Duodenal mucosa (tissue), 2 donors: ENCODE data around the gene RGL1.

Experiments used
- H3K27ac ChIP-seq: one replicate; pipeline ENCODE4 v1.7.0; 2013; ENCODE audit warnings: low read depth, low read length
- H3K27me3 ChIP-seq, 2 donors: one replicate each; pipeline ENCODE4 v1.7.0; 2013; ENCODE audit warnings: low read length in 2 of 2, control low read depth in 1 of 2; ENCODE audit not compliant: insufficient read depth in 2 of 2, control insufficient read depth in 1 of 2
- H3K36me3 ChIP-seq, 2 donors: one replicate each; pipeline ENCODE4 v1.7.0; 2013; ENCODE audit warnings: low read length in 2 of 2, control low read depth in 1 of 2; ENCODE audit not compliant: insufficient read depth in 2 of 2, control insufficient read depth in 1 of 2
- H3K4me1 ChIP-seq, 2 donors: one replicate each; pipeline ENCODE4 v1.7.0; 2013; ENCODE audit warnings: low read length in 2 of 2, control low read depth in 1 of 2; ENCODE audit not compliant: insufficient read depth in 2 of 2, control insufficient read depth in 1 of 2
- H3K4me3 ChIP-seq, 2 donors: one replicate each; pipeline ENCODE4 v1.7.0; 2013; ENCODE audit warnings: low read length in 2 of 2, low read depth in 1 of 2
- H3K9ac ChIP-seq, 2 donors: one replicate each; pipeline ENCODE4 v1.7.0; 2013; ENCODE audit warnings: low read length in 2 of 2, low read depth in 1 of 2
- H3K9me3 ChIP-seq, 2 donors: one replicate each; pipeline ENCODE4 v1.7.0; 2013; ENCODE audit warnings: low read length in 2 of 2, control low read depth in 1 of 2; ENCODE audit not compliant: control insufficient read depth in 1 of 2

Gene RGL1

DNA sequence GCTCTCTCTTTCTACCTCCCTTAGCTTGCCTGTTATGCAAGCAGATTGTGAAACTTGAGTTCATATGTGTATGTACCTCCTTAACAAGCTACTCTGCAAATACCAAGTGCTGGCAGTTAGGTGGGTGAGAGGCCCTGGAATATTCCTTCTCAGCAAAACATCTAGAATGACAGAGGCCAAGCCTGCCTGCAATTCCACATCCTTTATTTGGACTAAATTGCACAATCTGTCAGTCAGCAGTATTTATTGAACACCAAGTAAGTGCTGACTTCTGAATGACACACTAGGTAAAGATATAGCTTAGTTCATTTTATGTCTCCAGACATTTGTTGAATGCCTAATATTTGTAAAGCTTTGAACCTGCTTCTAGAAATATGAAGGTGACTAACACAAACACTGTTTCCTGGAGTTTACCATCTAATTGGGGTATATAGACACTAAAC, 87.5 kb downstream of the RGL1 start:
- Histone ChIP-seq H3K27me3 (no peaks in the 10 kb centered on the region), H3K9me3 (no peaks in the 10 kb centered on the region), H3K4me3 (no peak overlapping the region), H3K27ac (peak overlapping the region; percentile 8), H3K36me3 (peaks cover 0 to 17% of the 10 kb centered on the region in 2 donors), H3K9ac (no peak overlapping the region), H3K4me1 (no peaks in the 10 kb centered on the region)

DNA sequence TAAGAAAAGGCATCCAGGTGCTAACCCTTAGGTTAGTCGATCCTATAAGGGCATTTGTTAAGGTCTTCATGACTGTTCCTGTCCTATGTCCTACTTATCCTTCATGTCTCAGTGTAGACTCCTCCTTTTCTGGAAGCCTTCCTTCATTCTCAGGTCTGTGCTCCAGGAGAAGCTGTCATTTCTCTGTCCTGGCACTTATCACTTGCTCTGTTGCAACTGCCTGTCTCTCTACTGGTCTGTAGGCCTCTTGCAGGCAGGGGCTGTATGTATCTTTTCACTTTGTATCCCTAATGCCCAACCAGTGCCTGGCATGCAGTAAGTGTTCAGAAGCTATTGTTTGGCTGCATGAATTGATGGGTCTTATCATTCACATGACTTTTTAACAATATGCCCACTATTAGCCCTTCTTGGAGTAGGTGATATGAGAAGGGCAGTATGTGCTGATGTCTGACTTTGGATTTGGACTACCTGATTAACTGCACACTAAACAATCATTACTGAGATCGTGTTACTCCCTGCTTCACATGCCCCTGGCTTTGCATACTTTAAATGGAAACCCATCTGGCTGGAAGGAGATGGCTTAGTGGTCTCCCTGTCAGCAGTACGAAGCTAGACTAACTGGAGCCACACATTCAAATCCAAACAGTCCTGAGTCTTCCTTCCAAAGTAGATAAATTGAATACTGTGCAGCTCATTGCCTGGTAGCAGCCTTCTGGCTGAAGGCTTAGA, 88.8 kb downstream of the RGL1 start:
- H3K27ac ChIP-seq, result no peak overlapping the region
- H3K9me3 ChIP-seq, result no peaks in the 10 kb centered on the region
- H3K9ac ChIP-seq, result no peak overlapping the region
- no peaks in the 10 kb centered on the region for H3K4me1 ChIP-seq
- no peaks in the 10 kb centered on the region for H3K27me3 ChIP-seq
- H3K4me3 ChIP-seq, result no peak overlapping the region
- H3K36me3 ChIP-seq, result peaks cover 0 to 13% of the 10 kb centered on the region in 2 donors

DNA sequence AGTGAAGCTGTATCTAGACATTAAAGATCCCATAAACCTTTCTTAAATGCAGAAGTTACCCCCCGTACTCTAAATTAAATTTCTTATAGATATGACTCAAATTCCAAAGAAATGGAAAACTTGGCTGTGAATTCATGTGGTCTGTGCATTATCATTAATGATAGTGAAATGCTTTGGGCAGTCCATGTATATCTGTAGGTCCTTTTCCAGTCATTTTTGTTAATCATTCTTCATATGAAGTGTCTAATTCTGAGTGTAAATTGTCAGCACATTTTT, 89.3 kb downstream of the RGL1 start:
- Histone ChIP-seq H3K27ac (no peak overlapping the region), H3K9ac (no peak overlapping the region), H3K4me3 (no peak overlapping the region), H3K4me1 (no peaks in the 10 kb centered on the region), H3K9me3 (no peaks in the 10 kb centered on the region), H3K36me3 (peaks cover 0 to 8% of the 10 kb centered on the region in 2 donors), H3K27me3 (no peaks in the 10 kb centered on the region)

DNA sequence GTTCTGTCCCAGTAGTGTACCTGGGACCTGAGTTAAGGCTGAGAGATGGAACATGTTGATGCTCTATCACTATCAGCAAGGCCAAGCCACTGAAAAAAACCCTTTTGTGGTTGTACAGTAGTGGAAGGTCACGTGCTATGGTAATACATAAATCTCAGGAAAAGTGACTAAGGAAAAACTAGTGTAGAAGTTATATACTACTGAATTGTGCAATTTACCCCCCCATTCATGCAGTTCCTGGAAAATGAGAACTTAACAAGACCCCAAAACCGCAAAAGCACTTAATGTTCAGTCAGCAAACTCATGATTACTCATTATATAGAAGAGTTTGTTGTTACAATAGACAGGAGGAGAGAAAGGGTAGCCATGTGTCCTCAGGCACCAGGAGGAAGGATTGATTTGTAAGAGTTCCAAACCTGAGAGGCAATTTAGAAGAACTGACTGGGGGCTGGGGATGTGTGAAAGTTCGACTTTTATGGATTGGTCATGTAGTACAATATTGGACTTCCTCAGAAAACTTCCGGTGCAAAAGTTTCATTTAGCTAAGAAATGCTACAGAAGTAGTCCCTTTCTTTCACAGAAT, 91.6 kb downstream of the RGL1 start:
- Histone ChIP-seq H3K27ac (no peak overlapping the region), H3K4me1 (no peaks in the 10 kb centered on the region)

DNA sequence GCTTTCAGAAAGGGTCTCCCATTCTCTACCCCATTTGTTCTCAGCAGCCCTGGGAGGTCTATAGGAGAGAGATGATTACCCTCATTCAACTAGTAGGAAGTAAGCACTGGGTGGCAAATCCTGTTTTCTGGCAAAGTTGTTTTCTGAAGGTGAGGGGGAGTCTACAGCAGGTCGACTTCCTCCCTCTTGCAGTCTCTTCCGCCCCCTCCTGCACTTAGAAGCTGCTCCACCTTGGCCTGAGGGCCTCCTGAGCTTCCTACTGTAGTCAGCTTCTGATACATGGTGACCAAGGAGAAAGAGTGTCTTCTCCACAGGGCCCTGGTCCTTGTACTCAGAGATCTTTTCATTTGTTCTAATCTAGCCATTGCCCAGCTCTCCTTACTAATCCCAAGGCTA, 93.1 kb downstream of the RGL1 start:
- H3K36me3 ChIP-seq, result peaks cover 0 to 7% of the 10 kb centered on the region in 2 donors
- H3K4me1 ChIP-seq, result no peaks in the 10 kb centered on the region
- no peak overlapping the region for H3K9ac ChIP-seq
- no peaks in the 10 kb centered on the region for H3K9me3 ChIP-seq
- H3K4me3 ChIP-seq, result no peak overlapping the region
- H3K27me3 ChIP-seq, result no peaks in the 10 kb centered on the region
- no peak overlapping the region for H3K27ac ChIP-seq

More for the DNA sequence above, 91.6 kb downstream of the RGL1 start:
- H3K9me3 ChIP-seq, result no peaks in the 10 kb centered on the region
- H3K36me3 ChIP-seq, result peaks cover 0 to 7% of the 10 kb centered on the region in 2 donors
- no peak overlapping the region for H3K4me3 ChIP-seq
- no peak overlapping the region for H3K9ac ChIP-seq
- no peaks in the 10 kb centered on the region for H3K27me3 ChIP-seq

DNA sequence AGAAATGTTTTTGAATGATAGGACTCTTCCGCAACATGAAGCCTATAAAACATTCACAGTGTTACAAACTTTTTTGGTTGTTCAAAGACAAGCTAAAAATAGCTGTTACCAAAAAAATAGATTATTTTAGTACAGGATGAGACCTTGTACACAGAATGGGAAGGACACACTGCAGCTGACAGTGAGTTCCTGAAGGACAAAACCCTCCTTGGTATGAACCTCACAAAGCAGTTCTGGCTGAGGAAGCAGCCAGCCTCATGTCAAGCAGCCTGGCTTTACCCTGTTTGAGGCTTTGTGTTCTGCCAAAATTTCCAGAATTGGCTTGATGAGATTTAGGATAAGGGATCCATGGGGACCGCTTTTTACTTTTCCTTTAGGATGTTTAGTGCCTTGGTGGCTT, 93.7 kb downstream of the RGL1 start:
- Histone ChIP-seq H3K4me1 (no peaks in the 10 kb centered on the region), H3K27me3 (no peaks in the 10 kb centered on the region), H3K9me3 (no peaks in the 10 kb centered on the region), H3K4me3 (no peak overlapping the region), H3K9ac (no peak overlapping the region), H3K27ac (no peak overlapping the region), H3K36me3 (peaks cover 0 to 4% of the 10 kb centered on the region in 2 donors)

DNA sequence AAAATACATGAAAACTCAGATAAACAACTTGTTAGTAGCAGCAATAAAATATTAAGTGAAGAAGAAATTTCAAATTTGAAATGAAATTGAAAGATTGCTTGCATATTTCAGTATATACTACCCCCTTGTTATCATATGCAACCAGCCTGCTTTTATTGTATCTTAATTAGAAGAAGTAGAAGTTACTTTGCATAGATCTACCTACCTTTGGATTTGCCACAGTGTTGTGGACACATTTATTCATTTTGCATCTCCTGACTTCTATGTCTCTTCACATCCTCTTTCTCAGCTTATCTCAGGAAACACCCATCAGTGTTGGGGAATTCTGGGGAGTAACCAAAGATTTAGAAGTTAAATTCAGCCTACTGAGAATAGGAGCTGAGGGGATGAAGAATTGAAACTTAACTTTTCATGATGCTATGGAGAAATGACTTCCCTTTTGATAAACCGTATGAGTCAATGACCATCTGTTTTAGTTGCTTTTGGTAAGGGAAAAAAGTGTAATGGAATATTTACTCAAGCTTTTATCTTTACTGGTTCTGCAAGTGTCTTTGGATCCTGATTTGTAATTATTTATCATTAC, 96.9 kb downstream of the RGL1 start:
- Histone ChIP-seq H3K27me3 (no peaks in the 10 kb centered on the region), H3K9ac (no peak overlapping the region), H3K27ac (no peak overlapping the region), H3K4me3 (no peak overlapping the region), H3K36me3 (peaks cover 0 to 14% of the 10 kb centered on the region in 2 donors), H3K9me3 (no peaks in the 10 kb centered on the region), H3K4me1 (no peaks in the 10 kb centered on the region)

DNA sequence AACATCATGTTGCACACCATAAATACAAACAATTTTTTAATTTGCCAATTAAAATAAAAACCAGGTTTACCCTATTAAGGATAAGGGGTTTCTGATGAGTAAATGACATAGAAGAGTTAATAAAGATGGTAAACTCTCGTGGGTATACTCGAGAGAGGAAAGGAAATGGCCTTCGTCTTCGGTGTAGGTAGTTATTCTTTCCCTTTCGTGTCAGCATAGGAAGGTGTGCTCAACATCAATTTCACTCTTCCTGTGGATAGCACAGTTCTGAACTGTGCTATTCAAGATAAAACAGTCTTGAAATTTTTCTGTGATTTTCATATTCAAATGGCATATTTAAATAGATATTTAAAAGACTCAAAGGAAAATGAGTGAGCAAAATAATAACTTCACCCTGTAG, 98.2 kb downstream of the RGL1 start:
- H3K36me3 ChIP-seq, result peaks cover 0 to 18% of the 10 kb centered on the region in 2 donors
- H3K4me3 ChIP-seq, result no peak overlapping the region
- no peaks in the 10 kb centered on the region for H3K27me3 ChIP-seq
- H3K9me3 ChIP-seq, result no peaks in the 10 kb centered on the region
- no peaks in the 10 kb centered on the region for H3K4me1 ChIP-seq
- no peak overlapping the region for H3K9ac ChIP-seq
- no peak overlapping the region for H3K27ac ChIP-seq

DNA sequence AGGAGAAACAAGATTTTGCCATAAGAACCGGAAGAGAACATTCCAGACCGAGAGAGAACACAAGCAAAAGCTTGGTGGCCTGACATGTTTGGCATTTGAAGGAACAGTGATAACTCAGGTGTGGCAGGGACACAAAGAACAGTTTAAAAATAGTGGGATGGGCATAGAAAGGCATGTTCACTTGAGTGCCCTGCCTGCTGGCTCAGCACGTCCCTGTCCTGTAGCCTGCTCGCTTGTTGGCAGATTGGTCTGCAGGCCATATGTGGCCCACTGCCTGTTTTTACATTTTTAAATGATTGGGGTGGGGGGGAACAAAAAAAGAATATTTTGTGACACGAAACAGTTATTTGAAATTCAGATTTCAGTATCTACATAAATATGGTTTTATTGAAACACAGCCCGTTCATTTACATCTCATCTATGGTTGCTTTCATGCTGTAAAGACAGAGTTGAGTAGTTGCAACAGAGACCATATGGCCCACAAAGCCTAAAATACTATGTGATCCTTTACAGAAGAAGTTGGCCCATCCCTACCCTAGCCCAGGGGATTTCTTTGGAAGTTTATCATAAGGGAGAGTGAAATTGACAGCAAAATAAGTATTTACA, 100.7 kb downstream of the RGL1 start:
- Histone ChIP-seq H3K4me1 (no peaks in the 10 kb centered on the region), H3K4me3 (no peak overlapping the region), H3K9me3 (no peaks in the 10 kb centered on the region), H3K27ac (no peak overlapping the region), H3K9ac (no peak overlapping the region), H3K36me3 (peaks cover 2 to 18% of the 10 kb centered on the region in 2 donors), H3K27me3 (no peaks in the 10 kb centered on the region)

DNA sequence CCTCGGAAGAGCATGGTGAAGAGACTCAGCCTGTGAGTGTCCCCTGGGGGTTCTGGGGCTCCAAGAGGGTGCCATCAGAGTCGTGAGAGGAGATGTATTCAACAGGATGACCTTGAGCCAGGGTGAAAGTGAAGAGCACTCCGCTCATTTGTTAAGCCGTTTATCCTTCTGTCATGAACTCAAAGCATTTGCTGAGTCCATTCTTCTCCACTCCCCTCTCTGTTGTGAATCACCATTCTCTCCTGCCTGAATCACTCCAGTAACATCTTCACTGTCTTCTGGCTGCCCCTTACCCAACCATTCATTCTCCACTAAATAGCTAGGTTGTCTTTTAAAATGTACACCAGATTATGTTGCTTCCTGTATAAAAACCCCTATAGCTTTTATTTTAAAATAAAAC, 102.2 kb downstream of the RGL1 start:
- no peak overlapping the region for H3K9ac ChIP-seq
- peaks cover 2 to 22% of the 10 kb centered on the region in 2 donors for H3K36me3 ChIP-seq
- no peaks in the 10 kb centered on the region for H3K9me3 ChIP-seq
- no peaks in the 10 kb centered on the region for H3K27me3 ChIP-seq
- no peak overlapping the region for H3K27ac ChIP-seq
- no peak overlapping the region for H3K4me3 ChIP-seq
- peaks cover 0 to 3% of the 10 kb centered on the region in 2 donors for H3K4me1 ChIP-seq
